K562 (cell line): ENCODE results near the gene C13orf42. TPM values are rescaled to one million over a fixed set of nuclear protein-coding genes. Genes with fewer than 3 reads are reported as not detected.
"Not testable (repeated sequence)": the region's sequence is repeated elsewhere in the genome, so short reads cannot be mapped to it uniquely, and the experiment has no call there.

Experiments used
- ATAC-seq: fragments of 200-7000 bp; cut with Tn5 transposase; 3 replicates; pipeline ENCODE4 v1.9.1; 2020; ENCODE audit warnings: moderate library complexity
- BruUV-seq: library from RNA; stranded (reverse); fragments of 400-500 nt; replicated peaks from 2 replicates; lab custom pipeline; 2021; lab: Mats Ljungman, UMichigan
- CTCF ChIA-PET: fragments of 300-600 bp; formaldehyde crosslinking; extraction: SDS; loops from one replicate; lab custom pipeline; 2021; ENCODE audit warnings: low intra/inter-chr PET ratio; lab: Yijun Ruan, JAX
- POLR2A ChIA-PET: fragments of 300-600, 350-650 bp; sonication (Branson Sonifier 250); formaldehyde crosslinking; extraction: SDS; loops from one replicate; lab custom pipeline; 2021; ENCODE audit warnings: antibody characterized with exemption, inconsistent platforms; lab: Yijun Ruan, JAX
- DNase-seq, 4 experiments: peaks; one replicate each; pipeline versions ENCODE4 v3.0.0 to v3.0.0-alpha.2; 2011 to 2018; ENCODE audit warnings: low spot score in 3 of 4, mixed read lengths in 3 of 4; ENCODE audit errors: extremely low read depth in 1 of 4
- FAIRE-seq: peaks from 2 replicates; lab custom pipeline; 2011; peaks lifted over from hg19 to GRCh38; lab: Jason Lieb, UNC
- H2AFZ ChIP-seq: 2 replicates; pipeline ENCODE4 v1.6.0; 2011; ENCODE audit warnings: low read depth, low read length, control low read depth, inconsistent platforms
- H3K27ac ChIP-seq: fragments of 200-600 bp; 3 replicates; pipeline ENCODE4 v1.8.0; 2011; ENCODE audit warnings: low read depth, mild to moderate bottlenecking, control low read depth, inconsistent platforms, low read length, moderate library complexity, mixed read lengths; ENCODE audit errors: extremely low read depth
- H3K27me3 ChIP-seq, 2 experiments: fragments of 300-600 bp in 1 of 2; 2 replicates in 1 of 2; 3 replicates in 1 of 2; pipeline versions ENCODE4 v1.6.0 to v1.8.0; 2011; ENCODE audit warnings: inconsistent platforms in 2 of 2, low read length in 2 of 2, mild to moderate bottlenecking in 1 of 2, mixed read lengths in 1 of 2, moderate library complexity in 1 of 2; ENCODE audit not compliant: control insufficient read depth in 2 of 2, insufficient read depth in 2 of 2
- H3K36me3 ChIP-seq: fragments of 300-600 bp; 3 replicates; pipeline ENCODE4 v1.8.0; 2011; ENCODE audit warnings: mild to moderate bottlenecking, low read length, inconsistent platforms; ENCODE audit not compliant: control insufficient read depth, insufficient read depth
- H3K4me1 ChIP-seq, 2 experiments: fragments of 200-600 bp in 1 of 2; replicated peaks in 1 of 2; 2 replicates in 1 of 2; 3 replicates in 1 of 2; pipeline versions ENCODE4 v1.5.1 to v1.8.0; 2011; ENCODE audit warnings: inconsistent platforms in 2 of 2, low read length in 2 of 2, mild to moderate bottlenecking in 1 of 2, mixed read lengths in 1 of 2, moderate library complexity in 1 of 2; ENCODE audit not compliant: control insufficient read depth in 2 of 2, insufficient read depth in 2 of 2
- H3K4me2 ChIP-seq: 2 replicates; pipeline ENCODE4 v1.6.1; 2011; ENCODE audit warnings: low read length, control low read depth, inconsistent platforms, mixed read lengths; ENCODE audit not compliant: insufficient read depth
- H3K4me3 ChIP-seq: fragments of 200-600 bp; sonication (generic), shearing (Covaris generic); 2 replicates; pipeline ENCODE4 v1.5.1; 2016; ENCODE audit warnings: control low read depth, inconsistent platforms
- H3K79me2 ChIP-seq: fragments of 200-600 bp; 3 replicates; pipeline ENCODE4 v1.8.0; 2011; ENCODE audit warnings: low read length, inconsistent platforms; ENCODE audit not compliant: control insufficient read depth, insufficient read depth
- H3K9ac ChIP-seq, 2 experiments: 2 replicates each; pipeline versions ENCODE4 v1.6.0 to v1.6.1; 2011; ENCODE audit warnings: low read depth in 2 of 2, low read length in 2 of 2, control low read depth in 1 of 2, inconsistent platforms in 1 of 2, mild to moderate bottlenecking in 1 of 2, mixed read lengths in 1 of 2; ENCODE audit not compliant: insufficient read depth in 1 of 2
- H3K9me1 ChIP-seq: one replicate; pipeline ENCODE4 v1.6.0; 2011; ENCODE audit warnings: inconsistent platforms, mild to moderate bottlenecking, low read length, moderate library complexity; ENCODE audit not compliant: control insufficient read depth, insufficient read depth
- H3K9me3 ChIP-seq: replicated peaks from 2 replicates; pipeline ENCODE4 v1.5.1; 2011; ENCODE audit warnings: low read depth, low read length, inconsistent platforms; ENCODE audit not compliant: control insufficient read depth, insufficient read depth
- H4K20me1 ChIP-seq: replicated peaks from 2 replicates; pipeline ENCODE4 v1.6.1; 2011; ENCODE audit warnings: low read length, inconsistent platforms, mixed read lengths; ENCODE audit not compliant: control insufficient read depth, insufficient read depth
- RAD21 ChIP-seq, 2 experiments: fragments of 250-450 bp in 1 of 2; fragments of 450-650 bp in 1 of 2; sonication (Bioruptor Pico) in 1 of 2; formaldehyde crosslinking in 1 of 2; IDR thresholded peaks in 1 of 2; conservative IDR thresholded peaks in 1 of 2; 2 replicates each; pipeline versions ENCODE4 v1.4.0 to v1.8.0; 2020 to 2022; ENCODE audit warnings: mild to moderate bottlenecking in 2 of 2, moderate library complexity in 1 of 2
- STAG1 ChIP-seq: sonication (generic); formaldehyde crosslinking; IDR thresholded peaks from 2 replicates; pipeline ENCODE4 v1.5.0; 2020; ENCODE audit warnings: missing genetic modification reagents, borderline replicate concordance
- WGBS: fragments of 100-300 bp; shearing (Covaris generic); methylation state at CpG from one replicate; pipeline ENCODE4 v1.1.6; 2016; ENCODE audit warnings: low coverage, mixed read lengths; ENCODE audit not compliant: insufficient coverage; ENCODE audit errors: missing lambda C conversion rate; 5-methylcytosine and 5-hydroxymethylcytosine counted together
- in situ Hi-C: fragments of 300-500 bp; cut with MboI; formaldehyde crosslinking; loops from 4 replicates; pipeline ENCODE4 v1.15.0; 2018; ENCODE audit warnings: inconsistent platforms, mixed read lengths
- intact Hi-C: fragments of 100-400 bp; cut with micrococcal nuclease; formaldehyde crosslinking; loops from 2 replicates; pipeline ENCODE4 v1.14.2; 2022
- polyA plus RNA-seq, 8 experiments: library from polyadenylated mRNA; depleted of rRNA in 4 of 8; stranded (reverse) in 5 of 8; unstranded in 3 of 8; fragments of >200 nt; fragmentation: Nextera tagmentation in 2 of 8; fragmentation: Illumina TruSeq in 1 of 8; extraction: Ambion mirVana in 2 of 8; extraction: Trizol in 1 of 8; gene quantifications; 2 replicates each; pipeline versions ENCODE4 v1.2.1 to v1.2.3, GENCODE V29; 2011 to 2014; ENCODE audit warnings: inconsistent platforms in 1 of 8, missing spikeins in 1 of 8
- total RNA-seq, 7 experiments: library from RNA; depleted of rRNA in 6 of 7; stranded (reverse); fragments of >200 nt in 6 of 7; fragmentation: Illumina TruSeq in 2 of 7; extraction: Trizol in 2 of 7; gene quantifications; 2 replicates each; pipeline versions ENCODE4 v1.2.1 to v1.2.3, GENCODE V29; 2011 to 2021; ENCODE audit warnings: low replicate concordance in 1 of 7
- TF ChIP-seq, protein P1 (sequence below), 3 experiments: IDR thresholded peaks in 2 of 3; conservative IDR thresholded peaks in 1 of 3; 2 replicates each; pipeline ENCODE4 v1.5.1; 2011 to 2012; ENCODE audit warnings: low read length in 3 of 3, mild to moderate bottlenecking in 3 of 3, control low read depth in 2 of 3, improper control_type of control experiment in 1 of 3, inconsistent platforms in 1 of 3, low read depth in 1 of 3, mixed read lengths in 1 of 3, moderate library complexity in 1 of 3; ENCODE audit not compliant: insufficient read depth in 2 of 3

The C13orf42 gene
- total and polyA plus RNA-seq, 9 of the 15 experiments (the other 6 are each of a cell fraction or from before 2014, with no cell fraction given) = 0.18 TPM; not detected in 8

DNA sequence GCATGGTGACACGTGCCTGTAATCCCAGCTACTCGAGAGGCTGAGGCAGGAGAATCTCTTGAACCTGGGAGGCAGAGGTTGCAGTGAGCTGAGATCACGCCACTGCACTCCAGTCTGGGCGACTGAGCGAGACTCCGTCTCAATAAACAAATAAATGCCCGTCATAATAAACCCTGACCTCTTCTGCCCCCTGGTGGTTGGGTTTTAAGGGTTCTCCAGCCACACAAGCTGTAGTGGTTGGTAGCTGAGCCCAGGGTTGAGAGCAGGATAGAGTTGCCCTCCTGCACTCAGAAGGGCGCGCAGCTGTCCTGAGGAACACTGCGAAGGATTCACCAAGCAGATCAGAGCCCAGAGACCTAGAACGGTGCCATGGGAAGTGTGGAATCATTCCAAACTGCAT is 9.8 kb upstream of the C13orf42 start:
- H2AFZ ChIP-seq, H3K4me2 ChIP-seq, H3K36me3 ChIP-seq, H3K27me3 ChIP-seq, H3K27ac ChIP-seq, H3K79me2 ChIP-seq, H3K4me1 ChIP-seq, CTCF ChIA-PET, H3K4me3 ChIP-seq, H4K20me1 ChIP-seq, POLR2A ChIA-PET, H3K9me1 ChIP-seq, H3K9ac ChIP-seq, intact Hi-C loops, H3K9me3 ChIP-seq, BruUV-seq: not testable (repeated sequence)
- WGBS = 11% methylated on average over 9 of the region's 11 CpGs
- DNase-seq (peak; percentile 21 to 56 (median 42)), ATAC-seq (peak; percentile 79), FAIRE-seq (peak; percentile 54)
- 0 out of 2 replicates have a peak, but pooled peaks have one; percentile 31 for TF ChIP-seq STAG1
- TF ChIP-seq, protein P1, sequence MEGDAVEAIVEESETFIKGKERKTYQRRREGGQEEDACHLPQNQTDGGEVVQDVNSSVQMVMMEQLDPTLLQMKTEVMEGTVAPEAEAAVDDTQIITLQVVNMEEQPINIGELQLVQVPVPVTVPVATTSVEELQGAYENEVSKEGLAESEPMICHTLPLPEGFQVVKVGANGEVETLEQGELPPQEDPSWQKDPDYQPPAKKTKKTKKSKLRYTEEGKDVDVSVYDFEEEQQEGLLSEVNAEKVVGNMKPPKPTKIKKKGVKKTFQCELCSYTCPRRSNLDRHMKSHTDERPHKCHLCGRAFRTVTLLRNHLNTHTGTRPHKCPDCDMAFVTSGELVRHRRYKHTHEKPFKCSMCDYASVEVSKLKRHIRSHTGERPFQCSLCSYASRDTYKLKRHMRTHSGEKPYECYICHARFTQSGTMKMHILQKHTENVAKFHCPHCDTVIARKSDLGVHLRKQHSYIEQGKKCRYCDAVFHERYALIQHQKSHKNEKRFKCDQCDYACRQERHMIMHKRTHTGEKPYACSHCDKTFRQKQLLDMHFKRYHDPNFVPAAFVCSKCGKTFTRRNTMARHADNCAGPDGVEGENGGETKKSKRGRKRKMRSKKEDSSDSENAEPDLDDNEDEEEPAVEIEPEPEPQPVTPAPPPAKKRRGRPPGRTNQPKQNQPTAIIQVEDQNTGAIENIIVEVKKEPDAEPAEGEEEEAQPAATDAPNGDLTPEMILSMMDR (IDR thresholded peaks at IDR 0.05 in 2 of 3, conservative IDR thresholded peaks at IDR 0.05 in 1 of 3; ENCODE audit: insufficient read depth in 2 of 3, low read depth in 1 of 3, low read length in 3 of 3) = peak; percentile 38 to 53 (median 50)
- peak; percentile 29 to 60; a peak in 3 of 4 replicates for TF ChIP-seq RAD21 (CRISPR knock-in tag; conservative IDR thresholded peaks at IDR 0.05 in 1 of 2, IDR thresholded peaks at IDR 0.05 in 1 of 2)
- in situ Hi-C loops = loop anchor here (10.0 kb wide), 1 partner anchor 674 kb away; no protein-coding TSS in a partner anchor
